HCT116 (cell line): ENCODE measurements around the gene RIMS1. TPM values are rescaled to one million over a fixed set of nuclear protein-coding genes. Genes with fewer than 3 reads are reported as not detected.

ENCODE experiments used
- ATAC-seq: fragments of 200-7000 bp; cut with Tn5 transposase; 2 replicates; pipeline ENCODE4 v1.9.1; 2020; ENCODE audit warnings: mild to moderate bottlenecking, moderate library complexity
- BruUV-seq: library from RNA; stranded (reverse); fragments of 400-500 nt; replicated peaks from 2 replicates; lab custom pipeline; 2021; lab: Mats Ljungman, UMichigan
- CTCF ChIA-PET: fragments of 300-600 bp; sonication (Branson Sonifier 250); formaldehyde crosslinking; loops from one replicate; lab custom pipeline; 2021; ENCODE audit warnings: antibody characterized with exemption; lab: Charles Lee
- POLR2A ChIA-PET: fragments of 300-600, 350-600 bp; sonication (Branson Sonifier 250); formaldehyde crosslinking; loops from one replicate; lab custom pipeline; 2021; ENCODE audit warnings: antibody characterized with exemption; lab: Charles Lee
- RAD21 ChIA-PET, 2 experiments: fragments of 300-600 bp; sonication (Branson Sonifier 250); formaldehyde crosslinking; loops; one replicate each; lab custom pipeline; 2023; ENCODE audit warnings: low total read pairs in 2 of 2; ENCODE audit not compliant: uncharacterized antibody in 2 of 2, unreplicated experiment in 2 of 2, low non-redundant PET in 1 of 2; lab: Charles Lee
- DNase-seq: peaks from one replicate; pipeline ENCODE4 v3.0.0-alpha.2; 2010; ENCODE audit warnings: low read depth, low spot score
- H2AFZ ChIP-seq: fragments of 200-600 bp; shearing (Covaris generic), sonication (generic); 2 replicates; pipeline ENCODE4 v1.6.1; 2017; ENCODE audit warnings: low read depth, mixed run types, mixed read lengths, antibody characterized with exemption, low read length; ENCODE audit not compliant: poor library complexity, severe bottlenecking
- H3K27ac ChIP-seq: 2 replicates; pipeline ENCODE4 v1.5.1; 2012; ENCODE audit warnings: low read depth, low read length
- H3K27me3 ChIP-seq: fragments of 200-600 bp; sonication (generic); 2 replicates; pipeline ENCODE4 v1.6.1; 2016; ENCODE audit warnings: mixed run types, low read length, mixed read lengths; ENCODE audit not compliant: insufficient read depth
- H3K36me3 ChIP-seq, 2 experiments: fragments of 200-500 bp in 1 of 2; fragments of 200-600 bp in 1 of 2; sonication (Bioruptor generic) in 1 of 2; sonication (generic) in 1 of 2; 2 replicates each; pipeline versions ENCODE4 v1.5.1 to v1.6.1; 2014 to 2016; ENCODE audit warnings: low read length in 2 of 2, inconsistent platforms in 1 of 2, mixed read lengths in 1 of 2, mixed run types in 1 of 2; ENCODE audit not compliant: insufficient read depth in 2 of 2, control insufficient read depth in 1 of 2
- H3K4me1 ChIP-seq, 2 experiments: fragments of 200-600 bp in 1 of 2; sonication (generic) in 1 of 2; 2 replicates each; pipeline versions ENCODE4 v1.5.1 to v1.6.1; 2012 to 2017; ENCODE audit warnings: low read length in 2 of 2, inconsistent platforms in 1 of 2, mild to moderate bottlenecking in 1 of 2, mixed read lengths in 1 of 2, mixed run types in 1 of 2, moderate library complexity in 1 of 2; ENCODE audit not compliant: insufficient read depth in 2 of 2, control insufficient read depth in 1 of 2
- H3K4me2 ChIP-seq: fragments of 200-600 bp; sonication (generic); 2 replicates; pipeline ENCODE4 v1.6.1; 2017; ENCODE audit warnings: mixed run types, low read length, mixed read lengths
- H3K4me3 ChIP-seq, 2 experiments: fragments of 200-600 bp in 1 of 2; sonication (generic) in 1 of 2; replicated peaks in 1 of 2; 2 replicates each; pipeline ENCODE4 v1.5.1; 2011 to 2016; ENCODE audit warnings: low read length in 2 of 2, control low read depth in 1 of 2, low read depth in 1 of 2, mild to moderate bottlenecking in 1 of 2, mixed read lengths in 1 of 2, mixed run types in 1 of 2
- H3K79me2 ChIP-seq: fragments of 200-600 bp; sonication (generic); 2 replicates; pipeline ENCODE4 v1.6.1; 2017; ENCODE audit warnings: mild to moderate bottlenecking, mixed run types, low read length, moderate library complexity, mixed read lengths; ENCODE audit not compliant: insufficient read depth
- H3K9ac ChIP-seq: fragments of 200-600 bp; sonication (generic); 2 replicates; pipeline ENCODE4 v1.6.1; 2016; ENCODE audit warnings: low read length, mixed read lengths
- H3K9me2 ChIP-seq: fragments of 200-600 bp; sonication (generic), shearing (Covaris generic); 2 replicates; pipeline ENCODE4 v1.6.1; 2017; ENCODE audit warnings: mixed run types, mild to moderate bottlenecking, moderate library complexity; ENCODE audit not compliant: insufficient read depth
- H3K9me3 ChIP-seq, 2 experiments: fragments of 200-500 bp in 1 of 2; fragments of 200-600 bp in 1 of 2; sonication (Bioruptor generic) in 1 of 2; sonication (generic) in 1 of 2; 2 replicates each; pipeline ENCODE4 v1.6.1; 2014 to 2017; ENCODE audit warnings: low read length in 2 of 2, mixed read lengths in 2 of 2, inconsistent platforms in 1 of 2, low read depth in 1 of 2, mild to moderate bottlenecking in 1 of 2, mixed run types in 1 of 2, moderate library complexity in 1 of 2; ENCODE audit not compliant: control insufficient read depth in 1 of 2, insufficient read depth in 1 of 2
- H4K20me1 ChIP-seq: fragments of 200-600 bp; sonication (generic), shearing (Covaris generic); 2 replicates; pipeline ENCODE4 v1.6.1; 2017; ENCODE audit warnings: mixed run types, mild to moderate bottlenecking, moderate library complexity; ENCODE audit not compliant: insufficient read depth
- CBX3 ChIP-seq: IDR thresholded peaks from 2 replicates; pipeline ENCODE4 v1.6.1; 2012; ENCODE audit warnings: low read depth
- CTCF ChIP-seq, 3 experiments: fragments of 200-600 bp in 1 of 3; sonication (generic) in 1 of 3; IDR thresholded peaks in 2 of 3; conservative IDR thresholded peaks in 1 of 3; 2 replicates each; pipeline ENCODE4 v1.5.1; 2012 to 2017; ENCODE audit warnings: low read depth in 2 of 3, low read length in 2 of 3, antibody characterized with exemption in 1 of 3, borderline replicate concordance in 1 of 3, control low read depth in 1 of 3, mild to moderate bottlenecking in 1 of 3, mixed read lengths in 1 of 3, mixed run types in 1 of 3, moderate library complexity in 1 of 3; ENCODE audit not compliant: insufficient read depth in 1 of 3
- ELF1 ChIP-seq: IDR thresholded peaks from 2 replicates; pipeline ENCODE4 v1.6.1; 2012; ENCODE audit warnings: low read depth, borderline replicate concordance
- EZH2 ChIP-seq: fragments of 200-600 bp; sonication (generic); IDR thresholded peaks from 2 replicates; pipeline ENCODE4 v1.6.1; 2017; ENCODE audit warnings: antibody characterized with exemption, mixed run types
- MAX ChIP-seq: IDR thresholded peaks from 2 replicates; pipeline ENCODE4 v1.6.1; 2012
- RAD21 ChIP-seq: IDR thresholded peaks from 2 replicates; pipeline ENCODE4 v1.6.1; 2012; ENCODE audit warnings: low read depth, mild to moderate bottlenecking
- intact Hi-C: fragments of 100-400 bp; cut with micrococcal nuclease; formaldehyde crosslinking; loops from 2 replicates; pipeline ENCODE4 v1.10.0; 2022
- total RNA-seq: library from RNA; stranded (reverse); gene quantifications from one replicate; pipeline ENCODE4 v1.2.1, GENCODE V29; 2021; ENCODE audit not compliant: unreplicated experiment

Gene RIMS1
- total RNA-seq, 1 experiment from 2014 or later: not detected

- no peak for ATAC-seq
- no peak for TF ChIP-seq RAD21
- TF ChIP-seq ELF1: no peak
- TF ChIP-seq EZH2: no peak
- TF ChIP-seq CBX3: no peak
- TF ChIP-seq MAX: no peak
- TF ChIP-seq CTCF (IDR thresholded peaks at IDR 0.05 in 2 of 3, conservative IDR thresholded peaks at IDR 0.05 in 1 of 3; ENCODE audit: borderline replicate concordance in 1 of 3, insufficient read depth in 1 of 3, low read depth in 2 of 3, low read length in 2 of 3): no peak
- TF ChIP-seq, all 23 proteins: peak for 0
- Histone ChIP-seq H3K9me3 (no peaks in the 10 kb centered on the region), H4K20me1 (no peaks in the 10 kb centered on the region), H3K4me2 (no peak overlapping the region), H2AFZ (no peak overlapping the region), H3K36me3 (no peaks in the 10 kb centered on the region), H3K79me2 (no peaks in the 10 kb centered on the region), H3K27ac (no peak overlapping the region), H3K9ac (no peak overlapping the region), H3K4me1 (no peaks in the 10 kb centered on the region), H3K4me3 (no peak overlapping the region), H3K9me2 (no peaks in the 10 kb centered on the region), H3K27me3 (peaks cover 7% of the 10 kb centered on the region)
- POLR2A ChIA-PET: no interaction called here
- no TSS peak for BruUV-seq
- DNase-seq: no peak
- RAD21 ChIA-PET: no interaction called here
- CTCF ChIA-PET: no interaction called here
- intact Hi-C loops: no loop called here
Measured at GRCh38 chr6:72363844-72364740, 477.7 kb downstream of the RIMS1 start.
